ENCODE measurements around the gene PRRT4.

The PRRT4 gene

DNA sequence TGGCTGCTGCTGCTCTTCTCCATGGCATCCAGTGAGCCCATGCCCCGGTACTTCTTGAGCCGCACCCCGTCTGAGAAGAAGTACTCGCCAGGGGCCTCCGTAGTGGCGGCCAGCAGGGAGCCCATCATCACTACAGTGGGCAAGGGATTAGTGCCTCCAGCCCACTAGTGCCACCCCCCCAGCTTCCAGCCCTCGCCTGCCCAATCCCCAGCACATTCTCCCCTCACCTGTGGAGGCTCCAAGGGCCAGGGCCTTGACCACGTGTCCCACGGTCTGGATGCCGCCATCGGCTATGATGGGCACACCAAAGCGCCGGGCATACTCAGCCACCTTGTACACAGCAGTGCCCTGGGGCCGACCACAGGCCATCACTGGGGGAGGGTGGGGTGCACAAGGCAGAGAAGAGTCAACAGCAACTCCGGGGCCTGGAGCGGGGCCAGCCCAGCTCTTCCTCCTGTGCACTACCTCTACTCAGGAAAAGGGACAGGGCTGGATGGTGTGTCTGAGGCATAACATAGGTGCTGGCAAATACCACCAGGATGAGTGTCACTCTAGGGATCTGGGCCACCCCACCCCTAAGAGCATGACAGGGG lies 33.5 kb upstream of the PRRT4 start:
- no peak for DNase-seq

GRCh38 chr7:128393526-128394330 lies 32.2 kb upstream of the PRRT4 start:
- DNase-seq: no peak

- no peak for DNase-seq
Observed at GRCh38 chr7:128392446-128393327, 31.2 kb upstream of the PRRT4 start.

DNA sequence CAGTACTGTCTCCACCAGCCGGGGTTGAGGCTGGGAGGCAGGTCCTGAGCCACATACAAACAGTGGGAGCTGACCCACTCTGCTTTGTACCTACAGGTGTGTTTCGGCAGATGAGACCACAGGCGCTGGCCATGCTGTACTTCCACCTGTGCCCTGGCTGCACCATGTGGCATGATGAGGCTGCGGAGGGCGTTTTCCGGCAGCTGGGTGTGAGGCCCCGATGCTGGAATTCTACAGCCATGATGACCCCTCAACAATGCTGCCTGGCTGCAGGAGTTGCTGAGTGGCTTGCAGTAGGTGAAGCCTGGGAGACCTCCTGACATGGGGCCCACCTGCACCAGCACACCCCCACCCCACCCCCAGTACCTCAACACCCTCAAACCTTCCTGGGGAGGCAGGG lies 30.3 kb upstream of the PRRT4 start:
- no peak for DNase-seq

GRCh38 chr7:128390871-128391565 lies 29.5 kb upstream of the PRRT4 start:
- no peak for DNase-seq

- no peak for DNase-seq
Observed at GRCh38 chr7:128389618-128390329, 28.3 kb upstream of the PRRT4 start.

- DNase-seq: no peak
Observed at GRCh38 chr7:128389085-128389617, 27.7 kb upstream of the PRRT4 start.

DNA sequence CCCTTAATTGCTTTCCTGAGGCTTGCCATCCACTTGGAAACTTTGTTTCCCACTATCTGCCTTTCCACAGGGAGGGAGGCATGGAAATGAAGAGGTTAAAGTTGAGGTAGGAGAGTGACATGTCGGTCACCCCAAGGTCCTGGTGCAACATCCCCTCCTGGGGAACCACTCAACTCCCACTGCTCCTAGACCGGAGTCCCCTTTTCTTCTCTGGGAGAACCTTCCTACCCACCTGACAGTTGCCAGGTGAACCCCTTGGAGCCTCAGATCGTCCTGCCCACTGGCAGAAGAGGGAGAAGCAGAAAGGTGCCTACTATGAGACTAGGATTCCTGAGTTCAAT lies 26.6 kb upstream of the PRRT4 start:
- no peak for DNase-seq

DNA sequence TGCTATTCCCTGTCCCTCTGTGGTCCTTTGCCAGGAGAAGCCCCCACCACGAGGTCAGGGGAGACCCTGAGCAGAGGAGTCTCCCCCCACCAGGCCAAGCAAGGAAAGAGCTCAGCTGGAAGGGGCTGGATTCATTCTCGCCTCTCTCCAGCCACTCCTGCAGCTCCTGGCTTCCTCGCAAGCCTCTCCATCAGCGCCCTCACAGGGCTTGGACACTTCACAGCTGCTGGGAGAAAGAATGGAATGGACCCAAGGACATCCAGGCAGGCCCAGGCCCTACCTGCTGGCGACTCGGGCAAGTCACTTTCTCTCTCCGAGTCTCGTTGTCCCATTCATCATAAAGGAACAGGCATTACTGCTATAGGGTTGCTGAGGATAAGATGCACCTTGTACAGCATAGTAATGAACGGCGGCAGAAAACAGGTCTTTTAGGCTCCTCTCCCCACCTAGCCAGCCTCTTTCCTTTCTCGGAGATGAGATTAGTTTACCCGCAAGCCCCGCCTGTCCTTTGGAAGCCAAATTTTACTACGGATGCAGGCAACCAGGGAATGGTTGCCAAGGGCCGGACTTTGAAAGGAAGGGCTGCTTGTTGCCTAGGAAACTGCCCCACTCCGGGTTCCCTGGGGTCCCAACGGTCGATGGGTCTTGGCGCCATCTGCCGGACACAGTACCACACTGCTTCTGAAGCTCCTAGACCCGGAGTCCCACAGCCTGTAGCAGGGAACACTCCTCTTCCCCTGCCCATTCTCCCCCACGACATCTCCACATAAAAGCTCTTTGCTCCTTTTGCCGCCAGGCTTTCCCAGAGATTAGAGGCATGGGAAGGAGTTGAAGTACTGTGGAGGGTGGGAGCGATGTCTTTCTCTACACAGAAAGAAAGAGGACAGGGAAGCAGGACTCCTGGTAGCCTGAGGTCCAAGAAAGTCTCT lies 26.0 kb upstream of the PRRT4 start:
- peak; percentile 75 for DNase-seq

- DNase-seq: no peak
Observed at GRCh38 chr7:128385988-128386925, 24.8 kb upstream of the PRRT4 start.

- no peak for DNase-seq
Observed at GRCh38 chr7:128384726-128385125, 23.2 kb upstream of the PRRT4 start.

- no peak for DNase-seq
Observed at GRCh38 chr7:128383776-128384175, 22.3 kb upstream of the PRRT4 start.

DNA sequence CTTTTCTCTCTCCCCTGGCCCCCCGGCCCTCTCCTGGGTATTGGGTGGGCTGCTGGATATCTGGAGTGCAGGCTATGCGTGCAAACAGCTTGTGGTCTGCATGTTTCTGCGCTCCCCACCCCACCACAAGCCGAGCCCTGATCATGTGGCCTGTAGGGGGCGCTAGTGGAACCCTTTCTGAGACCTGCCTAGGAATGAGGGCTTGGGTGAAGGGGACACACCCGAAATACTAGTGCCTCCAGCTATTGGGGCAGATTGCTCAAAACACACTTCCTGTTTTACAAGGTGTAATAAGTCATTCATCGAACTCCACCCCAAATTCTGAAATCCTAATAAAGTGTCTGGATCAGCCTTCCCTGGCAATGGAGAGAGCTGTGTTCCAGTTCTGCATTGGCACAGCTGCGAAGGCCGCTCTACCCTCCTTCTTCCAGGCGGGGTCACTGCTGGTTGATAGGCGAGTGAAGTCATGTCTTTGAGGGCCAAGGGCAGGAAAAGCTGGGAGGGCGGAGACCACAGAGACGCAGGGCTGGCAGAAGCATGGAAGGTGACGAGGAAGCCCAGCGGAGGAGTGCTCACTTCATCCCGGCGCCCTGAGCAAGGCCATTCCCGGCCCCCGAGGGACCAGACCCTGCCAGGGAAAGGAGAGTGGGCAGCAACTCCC lies 19.8 kb upstream of the PRRT4 start:
- no peak for DNase-seq

DNA sequence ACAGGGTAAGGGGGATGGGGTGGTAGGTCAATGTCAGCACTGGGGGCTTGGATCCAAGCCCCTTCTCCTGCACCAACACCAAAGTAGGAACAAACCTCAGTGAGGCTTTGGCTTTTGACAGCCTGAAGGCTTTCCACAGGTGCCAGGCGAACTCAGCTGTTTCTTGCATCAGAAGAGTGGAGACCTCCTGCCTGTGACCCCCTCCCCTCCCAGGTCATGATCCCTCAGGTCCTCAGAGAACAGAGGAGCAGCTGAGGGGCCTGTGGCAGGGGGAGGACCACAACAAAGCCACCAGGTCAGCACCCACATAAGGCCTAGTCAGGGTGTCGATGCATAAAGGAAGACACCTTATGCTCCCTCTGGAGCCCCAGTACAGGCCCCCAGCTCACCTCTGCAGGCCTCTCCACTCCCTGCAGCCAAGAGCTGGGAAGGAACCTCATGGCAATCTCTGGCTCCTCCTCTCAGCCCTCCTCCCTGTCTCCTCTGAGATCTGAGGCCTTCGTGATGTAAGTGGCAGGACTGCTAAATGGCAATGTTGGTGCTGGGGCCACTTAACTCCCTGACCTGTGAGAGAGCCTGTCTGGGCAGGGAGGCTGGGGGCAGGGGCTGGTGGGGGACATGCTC lies 19.1 kb upstream of the PRRT4 start:
- DNase-seq: no peak

DNA sequence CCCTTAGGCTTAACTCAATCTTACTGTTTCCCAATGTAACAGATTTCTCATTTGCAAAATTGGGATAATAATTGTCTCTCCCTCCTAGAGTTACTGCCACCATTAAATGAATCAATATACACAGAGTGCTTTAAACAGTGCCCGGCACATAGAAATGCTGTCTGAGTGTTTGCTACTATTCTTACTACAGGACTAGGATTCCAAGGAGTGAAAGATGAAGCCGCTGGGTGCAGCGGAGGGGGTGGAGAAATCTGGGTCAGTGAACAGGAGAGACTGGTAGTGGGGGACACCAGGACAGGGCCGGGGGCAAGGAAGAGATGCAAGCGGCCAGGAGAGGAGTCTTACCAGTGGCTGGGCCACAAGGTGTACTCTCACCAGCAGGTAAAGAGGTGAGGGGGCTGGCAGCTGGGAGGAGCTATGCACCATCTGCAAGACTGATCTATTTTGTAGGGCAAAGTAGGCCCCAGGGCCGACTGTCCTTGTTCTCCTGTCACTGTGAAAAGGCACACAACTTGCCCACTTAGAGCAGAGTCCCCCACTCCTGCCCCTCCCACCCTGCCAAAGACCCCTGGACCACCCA lies 18.5 kb upstream of the PRRT4 start:
- no peak for DNase-seq

- no peak for DNase-seq
Observed at GRCh38 chr7:128378637-128379036, 17.1 kb upstream of the PRRT4 start.

DNA sequence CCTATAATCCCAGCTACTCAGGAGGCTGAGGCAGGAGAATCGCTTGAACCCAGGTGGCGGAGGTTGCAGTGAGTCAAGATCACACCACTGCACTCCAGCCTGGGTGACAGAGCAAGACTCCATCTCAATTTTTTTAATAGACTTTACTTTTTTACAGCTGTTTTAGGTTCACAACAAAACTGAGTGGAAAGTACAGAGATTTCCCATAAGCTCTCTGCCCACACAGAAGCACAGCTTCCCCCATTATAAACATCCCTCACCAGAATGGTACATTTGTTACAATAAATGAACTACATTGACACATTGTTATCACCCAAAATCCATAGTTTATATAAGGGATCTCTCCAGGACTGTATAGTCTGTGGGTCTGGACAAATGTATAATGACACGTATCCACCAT lies 14.6 kb upstream of the PRRT4 start:
- no peak for DNase-seq

- no peak for DNase-seq
Observed at GRCh38 chr7:128374041-128374440, 12.6 kb upstream of the PRRT4 start.

GRCh38 chr7:128373606-128374005 lies 12.1 kb upstream of the PRRT4 start:
- DNase-seq: no peak

Data from activated CD8-positive, alpha-beta memory T cell treated with anti-CD3 and anti-CD28 coated beads, Interleukin-2, amount 50 U/mL, for 4 hours (primary cell).